ENCODE data around the gene NTPCR. TPM values are rescaled to one million over a fixed set of nuclear protein-coding genes. Genes with fewer than 3 reads are reported as not detected.
A peak's percentile ranks its signal among the peaks of the same experiment; 100 is the strongest.

Gene NTPCR
- total and polyA plus RNA-seq, 2 donors (not counting 3 experiments of a cell fraction or from before 2014, with no cell fraction given) = 13.2 to 35.3 TPM

DNA sequence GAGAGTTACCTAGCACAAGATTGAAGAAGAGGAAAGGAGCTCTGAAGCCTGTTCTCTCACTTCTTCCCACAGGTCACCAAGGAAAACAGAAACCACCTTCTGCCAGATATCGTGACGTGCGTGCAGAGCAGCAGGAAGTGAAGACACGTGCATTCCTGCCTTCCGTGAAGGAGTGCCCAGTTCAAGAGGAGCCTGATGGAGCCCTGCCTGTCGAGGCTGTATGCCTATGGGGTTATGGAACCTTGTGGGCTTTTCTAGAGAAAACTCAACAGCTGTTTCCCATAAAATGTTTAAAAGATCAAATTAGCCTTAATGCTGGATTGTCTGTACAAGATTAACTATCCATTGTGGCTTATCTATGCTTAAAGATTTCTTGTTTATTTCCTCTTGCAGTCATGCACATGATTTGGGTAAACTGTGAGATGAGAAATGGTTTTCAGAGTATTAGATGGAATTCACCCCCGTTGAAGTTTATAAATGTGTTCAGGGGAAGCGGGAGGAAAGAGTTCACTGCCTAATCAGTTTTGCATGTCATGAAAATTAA, 27.8 kb downstream of the NTPCR start:
- Histone ChIP-seq H3K9me1 (replicated peaks; ENCODE audit: control insufficient read depth, extremely low read depth, insufficient read depth, low read length) (no peaks in the 10 kb centered on the region), H3K4me2 (ENCODE audit: insufficient read depth, low read length) (no peak overlapping the region), H3K79me2 (ENCODE audit: control insufficient read depth, insufficient read depth, low read length) (no peaks in the 10 kb centered on the region), H3K9ac (replicated peaks; ENCODE audit: extremely low read depth, insufficient read depth, low read length) (no peak overlapping the region), H3K4me3 (replicated peaks in 1 of 3; ENCODE audit: insufficient read depth in 1 of 3, low read depth in 1 of 3, low read length in 3 of 3) (no peak overlapping the region), H3K27ac (ENCODE audit: insufficient read depth, low read depth, low read length) (no peak overlapping the region), H3K36me3 (ENCODE audit: control insufficient read depth in 2 of 2, extremely low read depth in 1 of 2, insufficient read depth in 2 of 2, low read length in 2 of 2) (peaks cover 0 to 1% of the 10 kb centered on the region in 2 experiments), H3K9me3 (replicated peaks; ENCODE audit: control insufficient read depth, insufficient read depth, low read length) (no peaks in the 10 kb centered on the region), H3K27me3 (ENCODE audit: control insufficient read depth in 2 of 2, insufficient read depth in 2 of 2, low read length in 2 of 2) (no peaks in the 10 kb centered on the region), H4K20me1 (replicated peaks; ENCODE audit: control insufficient read depth, extremely low read depth, insufficient read depth, low read length) (no peaks in the 10 kb centered on the region), H3K4me1 (ENCODE audit: control insufficient read depth, extremely low read depth, insufficient read depth, low read length) (peaks cover 2% of the 10 kb centered on the region), H2AFZ (ENCODE audit: low read depth, low read length) (no peak overlapping the region)
- no peak for TF ChIP-seq MYC (IDR thresholded peaks at IDR 0.05; ENCODE audit: low read depth, low read length)
- no peak for FAIRE-seq
- dilution Hi-C loops (cut with MboI; ENCODE audit: extremely low pct_ligation_motif_present, low sequenced_read_pairs) (no loop called here), intact Hi-C loops (cut with micrococcal nuclease) (no loop called here)
- no TSS peak for BruUV-seq (replicated peaks)
- ChIA-PET CTCF (no interaction called here), POLR2A (no interaction called here)
- peak; percentile 57 for DNase-seq (ENCODE audit: low read depth, low spot score)

DNA sequence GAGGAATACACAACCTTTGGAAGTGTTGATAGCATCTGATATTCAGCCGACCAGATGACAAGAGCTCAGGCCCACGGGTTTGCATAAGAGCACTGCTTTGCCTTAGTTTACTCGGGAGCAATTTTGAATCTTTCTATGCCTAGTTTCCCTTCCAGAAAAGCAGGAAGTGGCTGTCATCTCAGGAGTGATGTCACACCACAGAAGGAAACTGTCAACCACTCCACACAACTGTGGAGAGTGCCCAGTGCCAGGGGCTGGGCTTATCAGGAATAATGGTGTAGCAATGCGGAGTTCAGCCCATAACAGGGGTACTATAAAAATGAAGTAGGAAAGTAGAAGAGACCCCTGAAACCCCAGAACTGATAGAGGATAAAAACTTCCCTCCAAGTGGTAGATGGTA, 28.4 kb downstream of the NTPCR start:
- H3K36me3 ChIP-seq (ENCODE audit: control insufficient read depth in 2 of 2, extremely low read depth in 1 of 2, insufficient read depth in 2 of 2, low read length in 2 of 2) = peaks cover 0 to 1% of the 10 kb centered on the region in 2 experiments
- no peak overlapping the region for H2AFZ ChIP-seq (ENCODE audit: low read depth, low read length)
- H3K4me3 ChIP-seq (replicated peaks in 1 of 3; ENCODE audit: insufficient read depth in 1 of 3, low read depth in 1 of 3, low read length in 3 of 3) = no peak overlapping the region
- no peak overlapping the region for H3K27ac ChIP-seq (ENCODE audit: insufficient read depth, low read depth, low read length)
- FAIRE-seq = no peak
- dilution Hi-C loops (cut with MboI; ENCODE audit: extremely low pct_ligation_motif_present, low sequenced_read_pairs) (no loop called here), intact Hi-C loops (cut with micrococcal nuclease) (no loop called here)
- no peak for DNase-seq (ENCODE audit: low read depth, low spot score)
- peaks cover 2% of the 10 kb centered on the region for H3K4me1 ChIP-seq (ENCODE audit: control insufficient read depth, extremely low read depth, insufficient read depth, low read length)
- CTCF ChIA-PET = interaction anchor here (1.7 kb wide), 1 partner anchor 17 kb away, joined by 4 read pairs; no protein-coding TSS in a partner anchor
- no peaks in the 10 kb centered on the region for H3K9me1 ChIP-seq (replicated peaks; ENCODE audit: control insufficient read depth, extremely low read depth, insufficient read depth, low read length)
- H3K4me2 ChIP-seq (ENCODE audit: insufficient read depth, low read length) = no peak overlapping the region
- BruUV-seq (replicated peaks) = no TSS peak
- TF ChIP-seq EZH2 (IDR thresholded peaks at IDR 0.05; ENCODE audit: borderline replicate concordance, low read depth, low read length, severe bottlenecking) = no peak
- TF ChIP-seq FOS (IDR thresholded peaks at IDR 0.05; ENCODE audit: borderline replicate concordance, insufficient read depth, low read length) = no peak
- TF ChIP-seq, protein P1, sequence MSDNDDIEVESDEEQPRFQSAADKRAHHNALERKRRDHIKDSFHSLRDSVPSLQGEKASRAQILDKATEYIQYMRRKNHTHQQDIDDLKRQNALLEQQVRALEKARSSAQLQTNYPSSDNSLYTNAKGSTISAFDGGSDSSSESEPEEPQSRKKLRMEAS (IDR thresholded peaks at IDR 0.05; ENCODE audit: insufficient read depth, insufficient read length) = no peak
- TF ChIP-seq JUN (IDR thresholded peaks at IDR 0.05; ENCODE audit: borderline replicate concordance, insufficient read depth, insufficient read length, low read depth) = no peak
- TF ChIP-seq GATA2 (IDR thresholded peaks at IDR 0.05; ENCODE audit: insufficient read depth, insufficient read length, low read depth, low read length) = no peak
- no peak for TF ChIP-seq POLR2AphosphoS5 (IDR thresholded peaks at IDR 0.05; ENCODE audit: insufficient read depth, low read depth, low read length)
- TF ChIP-seq MYC (IDR thresholded peaks at IDR 0.05; ENCODE audit: low read depth, low read length) = no peak
- TF ChIP-seq, protein P2, sequence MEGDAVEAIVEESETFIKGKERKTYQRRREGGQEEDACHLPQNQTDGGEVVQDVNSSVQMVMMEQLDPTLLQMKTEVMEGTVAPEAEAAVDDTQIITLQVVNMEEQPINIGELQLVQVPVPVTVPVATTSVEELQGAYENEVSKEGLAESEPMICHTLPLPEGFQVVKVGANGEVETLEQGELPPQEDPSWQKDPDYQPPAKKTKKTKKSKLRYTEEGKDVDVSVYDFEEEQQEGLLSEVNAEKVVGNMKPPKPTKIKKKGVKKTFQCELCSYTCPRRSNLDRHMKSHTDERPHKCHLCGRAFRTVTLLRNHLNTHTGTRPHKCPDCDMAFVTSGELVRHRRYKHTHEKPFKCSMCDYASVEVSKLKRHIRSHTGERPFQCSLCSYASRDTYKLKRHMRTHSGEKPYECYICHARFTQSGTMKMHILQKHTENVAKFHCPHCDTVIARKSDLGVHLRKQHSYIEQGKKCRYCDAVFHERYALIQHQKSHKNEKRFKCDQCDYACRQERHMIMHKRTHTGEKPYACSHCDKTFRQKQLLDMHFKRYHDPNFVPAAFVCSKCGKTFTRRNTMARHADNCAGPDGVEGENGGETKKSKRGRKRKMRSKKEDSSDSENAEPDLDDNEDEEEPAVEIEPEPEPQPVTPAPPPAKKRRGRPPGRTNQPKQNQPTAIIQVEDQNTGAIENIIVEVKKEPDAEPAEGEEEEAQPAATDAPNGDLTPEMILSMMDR (IDR thresholded peaks at IDR 0.05; ENCODE audit: extremely low read depth in 1 of 2, insufficient read depth in 1 of 2, low read depth in 1 of 2, low read length in 2 of 2) = no peak
- TF ChIP-seq POLR2A (IDR thresholded peaks at IDR 0.05; ENCODE audit: low read depth, low read length) = no peak
- H3K9ac ChIP-seq (replicated peaks; ENCODE audit: extremely low read depth, insufficient read depth, low read length) = no peak overlapping the region
- H3K9me3 ChIP-seq (replicated peaks; ENCODE audit: control insufficient read depth, insufficient read depth, low read length) = no peaks in the 10 kb centered on the region
- no peaks in the 10 kb centered on the region for H3K79me2 ChIP-seq (ENCODE audit: control insufficient read depth, insufficient read depth, low read length)
- no peaks in the 10 kb centered on the region for H3K27me3 ChIP-seq (ENCODE audit: control insufficient read depth in 2 of 2, insufficient read depth in 2 of 2, low read length in 2 of 2)
- no peaks in the 10 kb centered on the region for H4K20me1 ChIP-seq (replicated peaks; ENCODE audit: control insufficient read depth, extremely low read depth, insufficient read depth, low read length)
- POLR2A ChIA-PET = no interaction called here
